Neural progenitor cell (in vitro differentiated cells): Measurements from ENCODE around the gene COL11A2.

Source experiments
- CTCF ChIP-seq: fragments of 200-600 bp; sonication (generic); IDR thresholded peaks from 2 replicates; pipeline ENCODE4 v1.5.1; 2017; ENCODE audit warnings: antibody characterized with exemption, mild to moderate bottlenecking
- EZH2 ChIP-seq: fragments of 200-600 bp; sonication (generic); IDR thresholded peaks from 2 replicates; pipeline ENCODE4 v1.6.1; 2017; ENCODE audit warnings: antibody characterized with exemption, mild to moderate bottlenecking, moderate library complexity
- EZH2phosphoT487 ChIP-seq: fragments of 200-600 bp; sonication (generic); IDR thresholded peaks from 2 replicates; pipeline ENCODE4 v1.6.1; 2017; ENCODE audit warnings: antibody characterized with exemption

GRCh38 chr6:33166811-33167210 lies 25.5 kb downstream of the COL11A2 start:
- TF ChIP-seq CTCF = no peak
- no peak for TF ChIP-seq EZH2phosphoT487
- no peak for TF ChIP-seq EZH2
